Mesothelial cell of epicardium (in vitro differentiated cells): Measurements from ENCODE around the gene TNRC6A. TPM values are rescaled to one million over a fixed set of nuclear protein-coding genes. Genes with fewer than 3 reads are reported as not detected.

Source experiments
- DNase-seq, 2 experiments: peaks; one replicate each; pipeline ENCODE4 v3.0.0; 2021; ENCODE audit warnings: low spot score in 2 of 2; ENCODE audit not compliant: unreplicated experiment in 2 of 2
- H3K27ac Mint-ChIP-seq: 2 replicates; pipeline ENCODE4 v1.8.0; 2021; ENCODE audit warnings: mixed read lengths
- H3K27me3 Mint-ChIP-seq: 2 replicates; pipeline ENCODE4 v1.8.0; 2021; ENCODE audit warnings: low read depth, mixed read lengths
- H3K36me3 Mint-ChIP-seq: 2 replicates; pipeline ENCODE4 v1.8.0; 2021; ENCODE audit warnings: mixed read lengths
- H3K4me1 Mint-ChIP-seq: 2 replicates; pipeline ENCODE4 v1.8.0; 2021; ENCODE audit warnings: mixed read lengths
- H3K4me3 Mint-ChIP-seq: 2 replicates; pipeline ENCODE4 v1.8.0; 2021; ENCODE audit warnings: mild to moderate bottlenecking, moderate library complexity, mixed read lengths
- H3K9me3 Mint-ChIP-seq: 2 replicates; pipeline ENCODE4 v1.8.0; 2021; ENCODE audit warnings: mixed read lengths
- total RNA-seq: library from RNA; stranded (reverse); gene quantifications from 3 replicates; pipeline ENCODE4 v1.2.1, GENCODE V29; 2021
- TF ChIP-seq, protein P1 (sequence below): fragments of 200-600 bp; sonication (generic); IDR thresholded peaks from one replicate; pipeline ENCODE4 v1.5.0; 2021; ENCODE audit warnings: antibody characterized with exemption; ENCODE audit not compliant: unreplicated experiment

Gene TNRC6A
- total RNA-seq, 1 donor from 2014 or later: 89.7 TPM

DNA sequence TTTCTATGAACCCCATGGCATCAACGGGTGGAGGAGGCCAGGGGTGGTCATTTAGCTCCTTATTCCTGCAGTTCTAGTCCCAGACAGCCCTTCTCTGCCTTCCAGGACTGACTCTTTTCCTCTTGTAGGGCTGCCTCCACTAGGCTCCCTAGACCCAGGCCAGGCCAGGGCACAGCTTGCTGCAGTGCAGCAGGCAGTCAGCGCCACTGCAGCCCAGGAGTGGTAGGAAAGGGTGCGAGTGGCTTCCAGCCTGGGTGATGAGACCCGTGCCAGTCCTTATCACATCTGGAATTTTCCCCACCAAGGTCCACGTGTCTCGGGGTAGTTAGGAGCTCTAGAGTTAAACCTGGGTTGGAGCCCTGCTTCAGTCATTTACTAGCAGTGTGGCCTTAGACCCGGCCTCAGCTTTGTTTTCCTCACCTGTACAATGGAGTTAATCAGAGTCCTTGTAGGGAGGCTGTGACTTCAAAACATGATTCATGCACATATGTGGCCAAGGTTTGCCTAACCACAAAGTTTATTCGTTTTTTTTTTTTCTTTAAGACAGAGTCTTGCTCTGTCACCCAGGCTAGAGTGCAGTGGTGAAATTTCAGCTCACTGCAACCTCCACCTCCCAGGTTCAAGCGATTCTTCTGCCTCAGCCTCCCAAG lies 121.0 kb downstream of the TNRC6A start:
- H3K9me3 Mint-ChIP-seq: no peaks in the 10 kb centered on the region
- no peak overlapping the region for H3K4me3 Mint-ChIP-seq
- H3K27me3 Mint-ChIP-seq: peaks cover 5% of the 10 kb centered on the region
- no peak overlapping the region for H3K27ac Mint-ChIP-seq
- TF ChIP-seq, protein P1, sequence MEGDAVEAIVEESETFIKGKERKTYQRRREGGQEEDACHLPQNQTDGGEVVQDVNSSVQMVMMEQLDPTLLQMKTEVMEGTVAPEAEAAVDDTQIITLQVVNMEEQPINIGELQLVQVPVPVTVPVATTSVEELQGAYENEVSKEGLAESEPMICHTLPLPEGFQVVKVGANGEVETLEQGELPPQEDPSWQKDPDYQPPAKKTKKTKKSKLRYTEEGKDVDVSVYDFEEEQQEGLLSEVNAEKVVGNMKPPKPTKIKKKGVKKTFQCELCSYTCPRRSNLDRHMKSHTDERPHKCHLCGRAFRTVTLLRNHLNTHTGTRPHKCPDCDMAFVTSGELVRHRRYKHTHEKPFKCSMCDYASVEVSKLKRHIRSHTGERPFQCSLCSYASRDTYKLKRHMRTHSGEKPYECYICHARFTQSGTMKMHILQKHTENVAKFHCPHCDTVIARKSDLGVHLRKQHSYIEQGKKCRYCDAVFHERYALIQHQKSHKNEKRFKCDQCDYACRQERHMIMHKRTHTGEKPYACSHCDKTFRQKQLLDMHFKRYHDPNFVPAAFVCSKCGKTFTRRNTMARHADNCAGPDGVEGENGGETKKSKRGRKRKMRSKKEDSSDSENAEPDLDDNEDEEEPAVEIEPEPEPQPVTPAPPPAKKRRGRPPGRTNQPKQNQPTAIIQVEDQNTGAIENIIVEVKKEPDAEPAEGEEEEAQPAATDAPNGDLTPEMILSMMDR: no peak
- H3K36me3 Mint-ChIP-seq: no peaks in the 10 kb centered on the region
- no peak for DNase-seq
- peaks cover 23% of the 10 kb centered on the region for H3K4me1 Mint-ChIP-seq

DNA sequence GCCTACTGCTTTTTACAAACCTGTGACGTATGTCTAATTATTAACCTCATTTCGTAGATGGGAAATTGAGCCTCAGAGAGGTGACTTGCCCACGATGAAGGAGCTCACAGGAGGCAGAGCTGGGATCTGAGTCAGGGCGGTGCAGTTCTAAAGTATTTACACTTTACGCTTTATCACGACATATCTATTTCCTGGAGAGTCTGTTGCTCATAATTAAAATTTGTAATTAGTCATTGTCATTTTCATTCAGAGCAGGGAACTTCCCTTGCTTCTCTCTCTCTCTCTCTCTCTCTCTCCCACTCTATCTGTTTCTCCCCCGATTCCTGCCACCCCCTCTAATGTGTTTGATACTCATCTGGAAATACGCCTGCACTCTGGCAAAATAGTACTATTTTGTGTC lies 122.2 kb downstream of the TNRC6A start:
- Mint-ChIP-seq H3K4me3 (no peak overlapping the region), H3K36me3 (no peaks in the 10 kb centered on the region), H3K4me1 (peaks cover 28% of the 10 kb centered on the region), H3K9me3 (no peaks in the 10 kb centered on the region), H3K27ac (peak overlapping the region; percentile 82), H3K27me3 (peaks cover 5% of the 10 kb centered on the region)
- DNase-seq: no peak
- TF ChIP-seq, protein P1: no peak

DNA sequence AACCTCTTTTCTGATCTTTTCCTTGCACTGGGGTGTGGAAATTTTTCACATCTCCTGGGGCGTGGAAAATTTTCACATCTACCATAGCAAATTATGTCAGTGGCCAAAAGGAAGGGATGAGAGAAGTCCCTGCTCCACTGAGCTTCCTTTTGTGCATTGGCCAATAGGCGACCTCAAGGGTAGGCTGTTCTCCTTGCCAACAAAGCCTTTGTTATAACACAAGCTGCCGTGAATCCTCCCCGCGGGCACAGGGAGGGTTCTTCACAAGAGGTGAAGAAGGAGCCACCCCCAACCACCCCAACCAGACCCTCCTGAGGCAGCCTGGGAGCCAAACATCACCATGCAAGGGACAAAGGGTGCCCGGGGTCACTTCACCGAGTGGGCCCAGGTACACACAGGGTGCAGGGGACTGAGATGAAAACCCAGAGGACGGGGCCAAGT lies 122.8 kb downstream of the TNRC6A start:
- TF ChIP-seq, protein P1: no peak
- H3K27ac Mint-ChIP-seq: peak overlapping the region; percentile 82

DNA sequence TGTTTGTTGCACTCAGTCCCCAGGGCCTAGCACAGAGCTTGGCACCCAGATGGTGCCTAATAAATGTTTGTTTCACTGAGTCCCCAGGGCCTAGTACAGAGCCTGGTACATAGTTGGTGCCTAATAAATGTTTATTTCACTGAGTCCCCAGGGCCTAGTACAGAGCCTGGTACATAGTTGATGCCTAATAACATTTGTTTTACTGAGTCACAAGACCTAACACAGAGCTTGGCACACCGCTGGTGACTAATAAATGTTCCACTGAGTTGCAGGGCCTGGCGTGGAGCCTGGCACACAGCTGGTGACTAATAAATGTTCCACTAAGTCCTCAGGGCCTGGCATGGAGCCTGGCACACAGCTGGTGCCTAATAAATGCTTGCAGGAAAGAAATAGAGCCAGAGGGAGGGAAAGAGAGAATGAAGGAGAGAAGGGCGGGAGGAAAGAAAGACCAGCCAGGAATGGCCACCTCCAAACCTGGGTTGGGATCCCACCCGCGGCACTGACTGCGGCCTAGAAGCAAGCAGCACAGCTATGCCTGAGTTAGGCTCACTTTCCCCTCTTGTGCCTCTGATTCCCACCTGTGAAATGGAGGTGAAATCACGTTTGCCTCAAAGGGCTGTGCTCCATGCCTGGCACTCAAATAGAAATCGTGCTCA lies 123.8 kb downstream of the TNRC6A start:
- no peak for DNase-seq
- no peaks in the 10 kb centered on the region for H3K9me3 Mint-ChIP-seq
- H3K36me3 Mint-ChIP-seq: no peaks in the 10 kb centered on the region
- TF ChIP-seq, protein P1: no peak
- peaks cover 28% of the 10 kb centered on the region for H3K4me1 Mint-ChIP-seq
- H3K27ac Mint-ChIP-seq: peak overlapping the region; percentile 75
- no peak overlapping the region for H3K4me3 Mint-ChIP-seq
- H3K27me3 Mint-ChIP-seq: no peaks in the 10 kb centered on the region

More for the DNA sequence above, 122.8 kb downstream of the TNRC6A start:
- no peak for DNase-seq
- Mint-ChIP-seq H3K27me3 (peaks cover under 1% of the 10 kb centered on the region), H3K9me3 (no peaks in the 10 kb centered on the region), H3K4me3 (no peak overlapping the region), H3K36me3 (no peaks in the 10 kb centered on the region), H3K4me1 (peaks cover 28% of the 10 kb centered on the region)

DNA sequence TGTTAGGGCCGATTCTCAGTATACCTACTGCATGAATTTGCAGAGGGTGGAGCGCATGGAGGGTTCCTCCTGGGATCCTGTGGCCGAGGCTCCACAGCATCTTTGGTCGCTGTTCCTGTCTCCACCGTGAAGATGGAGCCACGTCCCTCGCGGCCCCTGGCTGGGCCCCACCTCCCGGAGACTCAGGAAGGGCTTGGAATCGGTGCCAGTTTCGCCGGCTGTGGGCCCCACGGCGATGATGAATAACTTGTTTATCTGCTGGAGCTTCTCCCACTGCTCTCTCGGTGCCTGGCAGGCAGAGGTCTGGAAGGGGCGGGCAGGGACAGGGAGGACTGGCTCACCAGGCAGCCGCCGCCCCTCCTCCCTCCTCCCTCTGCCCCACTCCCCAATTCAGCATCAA lies 124.4 kb downstream of the TNRC6A start:
- peak in 1 of 2 experiments; percentile 48 for DNase-seq
- Mint-ChIP-seq H3K4me1 (peaks cover 28% of the 10 kb centered on the region), H3K36me3 (no peaks in the 10 kb centered on the region), H3K27me3 (no peaks in the 10 kb centered on the region), H3K4me3 (no peak overlapping the region), H3K9me3 (no peaks in the 10 kb centered on the region), H3K27ac (peak overlapping the region; percentile 75)
- TF ChIP-seq, protein P1: no peak
